ENCODE data around the gene HTN3.
"Not testable (repeated sequence)": the region's sequence is repeated elsewhere in the genome, so short reads cannot be mapped to it uniquely, and the experiment has no call there.

The HTN3 gene

GRCh38 chr4:70028159-70028558 lies at the start of gene HTN3:
Gene HTN3, plus strand, starts transcription at chr4:70028459. Its CDS starts 2,282 bp downstream, at chr4:70030741.
- H3K27me3 Mint-ChIP-seq, H3K27ac Mint-ChIP-seq, CTCF ChIA-PET, H3K4me3 Mint-ChIP-seq, DNase-seq, H3K9me3 Mint-ChIP-seq, H3K4me1 Mint-ChIP-seq, H3K36me3 Mint-ChIP-seq: not testable (repeated sequence)

- H3K4me1 Mint-ChIP-seq: no peaks in the 10 kb centered on the region
- no peak overlapping the region for H3K4me3 Mint-ChIP-seq
- DNase-seq: no peak
- H3K36me3 Mint-ChIP-seq: no peaks in the 10 kb centered on the region
- CTCF ChIA-PET: no interaction called here
- no peaks in the 10 kb centered on the region for H3K27me3 Mint-ChIP-seq
- H3K27ac Mint-ChIP-seq: no peak overlapping the region
- H3K9me3 Mint-ChIP-seq: no peaks in the 10 kb centered on the region
These were observed 44.2 kb upstream of the HTN3 start for GRCh38 chr4:69984030-69984443.

GRCh38 chr4:69986663-69987062 lies 41.6 kb upstream of the HTN3 start:
- Mint-ChIP-seq H3K4me1 (no peaks in the 10 kb centered on the region), H3K27ac (no peak overlapping the region), H3K4me3 (no peak overlapping the region), H3K36me3 (no peaks in the 10 kb centered on the region), H3K9me3 (no peaks in the 10 kb centered on the region), H3K27me3 (no peaks in the 10 kb centered on the region)
- no peak for DNase-seq
- CTCF ChIA-PET: no interaction called here

- H3K9me3 Mint-ChIP-seq: no peaks in the 10 kb centered on the region
- H3K4me3 Mint-ChIP-seq: no peak overlapping the region
- CTCF ChIA-PET: no interaction called here
- no peaks in the 10 kb centered on the region for H3K4me1 Mint-ChIP-seq
- no peak for DNase-seq
- H3K36me3 Mint-ChIP-seq: no peaks in the 10 kb centered on the region
- no peaks in the 10 kb centered on the region for H3K27me3 Mint-ChIP-seq
- H3K27ac Mint-ChIP-seq: no peak overlapping the region
These were observed 37.2 kb upstream of the HTN3 start for GRCh38 chr4:69991016-69991415.

- Mint-ChIP-seq H3K27me3 (no peaks in the 10 kb centered on the region), H3K4me1 (no peaks in the 10 kb centered on the region), H3K27ac (no peak overlapping the region), H3K36me3 (no peaks in the 10 kb centered on the region), H3K4me3 (no peak overlapping the region), H3K9me3 (no peaks in the 10 kb centered on the region)
- CTCF ChIA-PET: no interaction called here
- DNase-seq: no peak
These were observed 33.5 kb upstream of the HTN3 start for GRCh38 chr4:69994782-69995181.

GRCh38 chr4:69995526-69996016 lies 32.7 kb upstream of the HTN3 start, which contains the start of gene STATH:
Gene STATH, plus strand, starts transcription at chr4:69995966. Its CDS starts 2,472 bp downstream, at chr4:69998438.
- no peak for DNase-seq
- H3K36me3 Mint-ChIP-seq: no peaks in the 10 kb centered on the region
- H3K4me1 Mint-ChIP-seq: no peaks in the 10 kb centered on the region
- no peaks in the 10 kb centered on the region for H3K27me3 Mint-ChIP-seq
- H3K27ac Mint-ChIP-seq: no peak within 1 kb of the TSS
- no peak within 1 kb of the TSS for H3K4me3 Mint-ChIP-seq
- H3K9me3 Mint-ChIP-seq: no peaks in the 10 kb centered on the region
- CTCF ChIA-PET: no interaction called here

GRCh38 chr4:69999420-69999819 lies 28.8 kb upstream of the HTN3 start:
- DNase-seq: no peak

GRCh38 chr4:70000711-70001110 lies 27.5 kb upstream of the HTN3 start:
- no peaks in the 10 kb centered on the region for H3K9me3 Mint-ChIP-seq
- no peaks in the 10 kb centered on the region for H3K27me3 Mint-ChIP-seq
- H3K27ac Mint-ChIP-seq: no peak overlapping the region
- no peaks in the 10 kb centered on the region for H3K36me3 Mint-ChIP-seq
- DNase-seq: no peak
- no peak overlapping the region for H3K4me3 Mint-ChIP-seq
- CTCF ChIA-PET: no interaction called here
- H3K4me1 Mint-ChIP-seq: no peaks in the 10 kb centered on the region

More at GRCh38 chr4:69999420-69999819, 28.8 kb upstream of the HTN3 start:
- Mint-ChIP-seq H3K9me3 (no peaks in the 10 kb centered on the region), H3K27me3 (no peaks in the 10 kb centered on the region), H3K27ac (no peak overlapping the region), H3K36me3 (no peaks in the 10 kb centered on the region), H3K4me3 (no peak overlapping the region), H3K4me1 (no peaks in the 10 kb centered on the region)
- CTCF ChIA-PET: no interaction called here

- no peak for DNase-seq
- Mint-ChIP-seq H3K27me3 (no peaks in the 10 kb centered on the region), H3K36me3 (no peaks in the 10 kb centered on the region), H3K4me3 (no peak overlapping the region), H3K9me3 (no peaks in the 10 kb centered on the region), H3K4me1 (no peaks in the 10 kb centered on the region), H3K27ac (no peak overlapping the region)
- CTCF ChIA-PET: no interaction called here
These were observed 25.8 kb upstream of the HTN3 start for GRCh38 chr4:70002507-70002906.

GRCh38 chr4:70008771-70009170 lies 19.5 kb upstream of the HTN3 start:
- Mint-ChIP-seq H3K27me3 (no peaks in the 10 kb centered on the region), H3K4me1 (no peaks in the 10 kb centered on the region), H3K36me3 (no peaks in the 10 kb centered on the region), H3K9me3 (no peaks in the 10 kb centered on the region), H3K4me3 (no peak overlapping the region), H3K27ac (no peak overlapping the region)
- CTCF ChIA-PET: no interaction called here
- DNase-seq: no peak

- H3K36me3 Mint-ChIP-seq, DNase-seq, H3K4me1 Mint-ChIP-seq, H3K9me3 Mint-ChIP-seq, H3K4me3 Mint-ChIP-seq, CTCF ChIA-PET, H3K27ac Mint-ChIP-seq, H3K27me3 Mint-ChIP-seq: not testable (repeated sequence)
These were observed 9.3 kb upstream of the HTN3 start for GRCh38 chr4:70019006-70019405.

- Mint-ChIP-seq H3K4me1 (no peaks in the 10 kb centered on the region), H3K27ac (no peak overlapping the region), H3K9me3 (no peaks in the 10 kb centered on the region), H3K36me3 (no peaks in the 10 kb centered on the region), H3K4me3 (no peak overlapping the region), H3K27me3 (no peaks in the 10 kb centered on the region)
- no peak for DNase-seq
- CTCF ChIA-PET: no interaction called here
These were observed 5.0 kb upstream of the HTN3 start for GRCh38 chr4:70023218-70023617.

- CTCF ChIA-PET: no interaction called here
- Mint-ChIP-seq H3K4me3 (no peak overlapping the region), H3K27me3 (no peaks in the 10 kb centered on the region), H3K4me1 (no peaks in the 10 kb centered on the region), H3K36me3 (no peaks in the 10 kb centered on the region), H3K27ac (no peak overlapping the region), H3K9me3 (no peaks in the 10 kb centered on the region)
- DNase-seq: no peak
These were observed 1.2 kb upstream of the HTN3 start for GRCh38 chr4:70027011-70027410.

GRCh38 chr4:70037559-70037958 lies 9.3 kb downstream of the HTN3 start:
- H3K27me3 Mint-ChIP-seq, CTCF ChIA-PET, H3K27ac Mint-ChIP-seq, DNase-seq, H3K4me3 Mint-ChIP-seq, H3K4me1 Mint-ChIP-seq, H3K36me3 Mint-ChIP-seq: not testable (repeated sequence)
- peaks cover 13% of the 10 kb centered on the region for H3K9me3 Mint-ChIP-seq

- peaks cover 13% of the 10 kb centered on the region for H3K9me3 Mint-ChIP-seq
- H3K4me1 Mint-ChIP-seq, CTCF ChIA-PET, H3K27ac Mint-ChIP-seq, DNase-seq, H3K27me3 Mint-ChIP-seq, H3K4me3 Mint-ChIP-seq, H3K36me3 Mint-ChIP-seq: not testable (repeated sequence)
These were observed 11.7 kb downstream of the HTN3 start for GRCh38 chr4:70039928-70040327.

- Mint-ChIP-seq H3K4me1 (no peaks in the 10 kb centered on the region), H3K27ac (no peak overlapping the region), H3K27me3 (no peaks in the 10 kb centered on the region), H3K36me3 (no peaks in the 10 kb centered on the region), H3K4me3 (no peak overlapping the region), H3K9me3 (peaks cover 13% of the 10 kb centered on the region)
- CTCF ChIA-PET: no interaction called here
- no peak for DNase-seq
These were observed 13.5 kb downstream of the HTN3 start for GRCh38 chr4:70041652-70042286.

Data from activated naive CD4-positive, alpha-beta T cell treated with anti-CD3 and anti-CD28 coated beads, Interleukin-2, amount 10 ng/mL, durations not matched to agents 7 days and 5 days (primary cell).